ENCODE results near the gene MKRN1.

- TF ChIP-seq, protein P1, sequence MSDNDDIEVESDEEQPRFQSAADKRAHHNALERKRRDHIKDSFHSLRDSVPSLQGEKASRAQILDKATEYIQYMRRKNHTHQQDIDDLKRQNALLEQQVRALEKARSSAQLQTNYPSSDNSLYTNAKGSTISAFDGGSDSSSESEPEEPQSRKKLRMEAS (IDR thresholded peaks at IDR 0.05), result no peak
- TF ChIP-seq, protein P2, sequence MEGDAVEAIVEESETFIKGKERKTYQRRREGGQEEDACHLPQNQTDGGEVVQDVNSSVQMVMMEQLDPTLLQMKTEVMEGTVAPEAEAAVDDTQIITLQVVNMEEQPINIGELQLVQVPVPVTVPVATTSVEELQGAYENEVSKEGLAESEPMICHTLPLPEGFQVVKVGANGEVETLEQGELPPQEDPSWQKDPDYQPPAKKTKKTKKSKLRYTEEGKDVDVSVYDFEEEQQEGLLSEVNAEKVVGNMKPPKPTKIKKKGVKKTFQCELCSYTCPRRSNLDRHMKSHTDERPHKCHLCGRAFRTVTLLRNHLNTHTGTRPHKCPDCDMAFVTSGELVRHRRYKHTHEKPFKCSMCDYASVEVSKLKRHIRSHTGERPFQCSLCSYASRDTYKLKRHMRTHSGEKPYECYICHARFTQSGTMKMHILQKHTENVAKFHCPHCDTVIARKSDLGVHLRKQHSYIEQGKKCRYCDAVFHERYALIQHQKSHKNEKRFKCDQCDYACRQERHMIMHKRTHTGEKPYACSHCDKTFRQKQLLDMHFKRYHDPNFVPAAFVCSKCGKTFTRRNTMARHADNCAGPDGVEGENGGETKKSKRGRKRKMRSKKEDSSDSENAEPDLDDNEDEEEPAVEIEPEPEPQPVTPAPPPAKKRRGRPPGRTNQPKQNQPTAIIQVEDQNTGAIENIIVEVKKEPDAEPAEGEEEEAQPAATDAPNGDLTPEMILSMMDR (IDR thresholded peaks at IDR 0.05; ENCODE audit: low read depth, low read length, missing input control), result no peak
- TF ChIP-seq SP1 (IDR thresholded peaks at IDR 0.05) (no peak), GABPA (IDR thresholded peaks at IDR 0.05 in 1 of 2, conservative IDR thresholded peaks at IDR 0.05 in 1 of 2) (no peak), YY1 (IDR thresholded peaks at IDR 0.05) (no peak), NR2F2 (IDR thresholded peaks at IDR 0.05) (no peak), TAF1 (conservative IDR thresholded peaks at IDR 0.05) (no peak)
- TF ChIP-seq, protein P3, sequence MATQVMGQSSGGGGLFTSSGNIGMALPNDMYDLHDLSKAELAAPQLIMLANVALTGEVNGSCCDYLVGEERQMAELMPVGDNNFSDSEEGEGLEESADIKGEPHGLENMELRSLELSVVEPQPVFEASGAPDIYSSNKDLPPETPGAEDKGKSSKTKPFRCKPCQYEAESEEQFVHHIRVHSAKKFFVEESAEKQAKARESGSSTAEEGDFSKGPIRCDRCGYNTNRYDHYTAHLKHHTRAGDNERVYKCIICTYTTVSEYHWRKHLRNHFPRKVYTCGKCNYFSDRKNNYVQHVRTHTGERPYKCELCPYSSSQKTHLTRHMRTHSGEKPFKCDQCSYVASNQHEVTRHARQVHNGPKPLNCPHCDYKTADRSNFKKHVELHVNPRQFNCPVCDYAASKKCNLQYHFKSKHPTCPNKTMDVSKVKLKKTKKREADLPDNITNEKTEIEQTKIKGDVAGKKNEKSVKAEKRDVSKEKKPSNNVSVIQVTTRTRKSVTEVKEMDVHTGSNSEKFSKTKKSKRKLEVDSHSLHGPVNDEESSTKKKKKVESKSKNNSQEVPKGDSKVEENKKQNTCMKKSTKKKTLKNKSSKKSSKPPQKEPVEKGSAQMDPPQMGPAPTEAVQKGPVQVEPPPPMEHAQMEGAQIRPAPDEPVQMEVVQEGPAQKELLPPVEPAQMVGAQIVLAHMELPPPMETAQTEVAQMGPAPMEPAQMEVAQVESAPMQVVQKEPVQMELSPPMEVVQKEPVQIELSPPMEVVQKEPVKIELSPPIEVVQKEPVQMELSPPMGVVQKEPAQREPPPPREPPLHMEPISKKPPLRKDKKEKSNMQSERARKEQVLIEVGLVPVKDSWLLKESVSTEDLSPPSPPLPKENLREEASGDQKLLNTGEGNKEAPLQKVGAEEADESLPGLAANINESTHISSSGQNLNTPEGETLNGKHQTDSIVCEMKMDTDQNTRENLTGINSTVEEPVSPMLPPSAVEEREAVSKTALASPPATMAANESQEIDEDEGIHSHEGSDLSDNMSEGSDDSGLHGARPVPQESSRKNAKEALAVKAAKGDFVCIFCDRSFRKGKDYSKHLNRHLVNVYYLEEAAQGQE (IDR thresholded peaks at IDR 0.05), result no peak
These were observed 63.9 kb downstream of the MKRN1 start for GRCh38 chr7:140415361-140415760.

All from liver (tissue), 3 donors.